Endothelial cell of umbilical vein (primary cell): ENCODE data around the gene CALU. TPM values are rescaled to one million over a fixed set of nuclear protein-coding genes. Genes with fewer than 3 reads are reported as not detected.

Experiments
- BruUV-seq: library from RNA; stranded (reverse); fragments of 400-500 nt; replicated peaks from 2 replicates; lab custom pipeline; 2021; lab: Mats Ljungman, UMichigan
- CTCF ChIA-PET: fragments of 300-600, 350-600 bp; sonication (Branson Sonifier 250); formaldehyde crosslinking; loops from one replicate; lab custom pipeline; 2021; ENCODE audit warnings: antibody characterized with exemption, inconsistent platforms; lab: Charles Lee
- POLR2A ChIA-PET: fragments of 300-600, 350-600 bp; sonication (Branson Sonifier 250); formaldehyde crosslinking; loops from one replicate; lab custom pipeline; 2021; ENCODE audit warnings: antibody characterized with exemption, inconsistent platforms; lab: Charles Lee
- DNase-seq: peaks from one replicate; pipeline ENCODE4 v3.0.0-alpha.2; 2011; ENCODE audit warnings: low read depth, low spot score
- FAIRE-seq: peaks from 2 replicates; lab custom pipeline; 2011; peaks lifted over from hg19 to GRCh38; lab: Jason Lieb, UNC
- H2AFZ ChIP-seq: 2 replicates; pipeline ENCODE4 v1.6.0; 2012; ENCODE audit warnings: low read depth, low read length, control low read depth, inconsistent platforms
- H3K27ac ChIP-seq: 2 replicates; pipeline ENCODE4 v1.5.1; 2011; ENCODE audit warnings: low read depth, mild to moderate bottlenecking, control low read depth, low read length, moderate library complexity; ENCODE audit not compliant: insufficient read depth
- H3K27me3 ChIP-seq, 2 experiments: 2 replicates each; pipeline versions ENCODE4 v1.6.0 to v1.6.1; 2011; ENCODE audit warnings: low read length in 2 of 2, mixed read lengths in 1 of 2; ENCODE audit not compliant: control insufficient read depth in 2 of 2, insufficient read depth in 2 of 2
- H3K36me3 ChIP-seq, 2 experiments: 2 replicates in 1 of 2; 3 replicates in 1 of 2; pipeline ENCODE4 v1.5.1; 2011; ENCODE audit warnings: low read length in 2 of 2, mild to moderate bottlenecking in 1 of 2, moderate library complexity in 1 of 2; ENCODE audit not compliant: control insufficient read depth in 2 of 2, insufficient read depth in 2 of 2; ENCODE audit errors: extremely low read depth in 1 of 2
- H3K4me1 ChIP-seq: 3 replicates; pipeline ENCODE4 v1.5.1; 2011; ENCODE audit warnings: mild to moderate bottlenecking, low read length; ENCODE audit not compliant: control insufficient read depth, insufficient read depth; ENCODE audit errors: extremely low read depth
- H3K4me2 ChIP-seq: 2 replicates; pipeline ENCODE4 v1.6.1; 2011; ENCODE audit warnings: low read length, control low read depth, mixed read lengths; ENCODE audit not compliant: insufficient read depth
- H3K4me3 ChIP-seq, 3 experiments: fragments of 200-600 bp in 1 of 3; sonication (generic), shearing (Covaris generic) in 1 of 3; replicated peaks in 1 of 3; 2 replicates each; pipeline ENCODE4 v1.5.1; 2011 to 2016; ENCODE audit warnings: control low read depth in 3 of 3, low read length in 3 of 3, mild to moderate bottlenecking in 2 of 3, inconsistent platforms in 1 of 3, low read depth in 1 of 3, moderate library complexity in 1 of 3; ENCODE audit not compliant: insufficient read depth in 1 of 3
- H3K79me2 ChIP-seq: 2 replicates; pipeline ENCODE4 v1.6.0; 2012; ENCODE audit warnings: low read length, inconsistent platforms; ENCODE audit not compliant: control insufficient read depth, insufficient read depth
- H3K9ac ChIP-seq: replicated peaks from 2 replicates; pipeline ENCODE3; 2011; ENCODE audit warnings: low read length, control low read depth; ENCODE audit not compliant: insufficient read depth; ENCODE audit errors: extremely low read depth
- H3K9me1 ChIP-seq: replicated peaks from 3 replicates; pipeline ENCODE4 v1.6.0; 2011; ENCODE audit warnings: mild to moderate bottlenecking, low read length; ENCODE audit not compliant: control insufficient read depth, insufficient read depth; ENCODE audit errors: extremely low read depth
- H3K9me3 ChIP-seq: replicated peaks from 2 replicates; pipeline ENCODE4 v1.5.1; 2012; ENCODE audit warnings: low read length, inconsistent platforms; ENCODE audit not compliant: control insufficient read depth, insufficient read depth
- H4K20me1 ChIP-seq: replicated peaks from 2 replicates; pipeline ENCODE3; 2011; ENCODE audit warnings: mild to moderate bottlenecking, low read length; ENCODE audit not compliant: control insufficient read depth, insufficient read depth; ENCODE audit errors: extremely low read depth
- CTCF ChIP-seq, 2 donors: IDR thresholded peaks; 1 replicate in 1 of 2; 2 replicates in 1 of 2; pipeline ENCODE4 v1.5.1; 2011; ENCODE audit warnings: low read length in 2 of 2, mild to moderate bottlenecking in 2 of 2, moderate library complexity in 2 of 2, control low read depth in 1 of 2, inconsistent platforms in 1 of 2, low read depth in 1 of 2; ENCODE audit not compliant: insufficient read depth in 1 of 2; ENCODE audit errors: extremely low read depth in 1 of 2
- EZH2 ChIP-seq: IDR thresholded peaks from 2 replicates; pipeline ENCODE4 v1.6.1; 2012; ENCODE audit warnings: borderline replicate concordance, low read depth, mild to moderate bottlenecking, moderate library complexity, low read length, inconsistent platforms; ENCODE audit not compliant: severe bottlenecking
- FOS ChIP-seq: IDR thresholded peaks from 2 replicates; pipeline ENCODE4 v1.6.1; 2011; ENCODE audit warnings: mild to moderate bottlenecking, low read length, moderate library complexity, borderline replicate concordance; ENCODE audit not compliant: insufficient read depth
- GATA2 ChIP-seq: IDR thresholded peaks from 2 replicates; pipeline ENCODE4 v1.7.0; 2011; ENCODE audit warnings: low read depth, mild to moderate bottlenecking, moderate library complexity, mixed read lengths, low read length; ENCODE audit not compliant: insufficient read length, insufficient read depth
- JUN ChIP-seq: IDR thresholded peaks from 2 replicates; pipeline ENCODE4 v1.6.1; 2011; ENCODE audit warnings: borderline replicate concordance, low read depth; ENCODE audit not compliant: insufficient read length, insufficient read depth
- MAX ChIP-seq: IDR thresholded peaks from 2 replicates; pipeline ENCODE4 v1.6.1; 2011; ENCODE audit not compliant: insufficient read depth, insufficient read length
- MYC ChIP-seq: IDR thresholded peaks from one replicate; pipeline ENCODE4 v1.6.1; 2011; ENCODE audit warnings: mild to moderate bottlenecking, low read depth, low read length
- POLR2A ChIP-seq: IDR thresholded peaks from 2 replicates; pipeline ENCODE4 v1.6.1; 2012; ENCODE audit warnings: low read depth, mild to moderate bottlenecking, control low read depth, low read length
- POLR2AphosphoS5 ChIP-seq: IDR thresholded peaks from 2 replicates; pipeline ENCODE4 v1.6.1; 2012; ENCODE audit warnings: low read depth, mild to moderate bottlenecking, control low read depth, low read length, moderate library complexity; ENCODE audit not compliant: insufficient read depth
- dilution Hi-C: fragments of 300-500 bp; cut with MboI; formaldehyde crosslinking; loops from one replicate; pipeline ENCODE4 v1.15.0; 2019; ENCODE audit warnings: low sequenced_read_pairs; ENCODE audit not compliant: extremely low pct_ligation_motif_present
- intact Hi-C: fragments of 100-400 bp; cut with micrococcal nuclease; formaldehyde crosslinking; loops from one replicate; pipeline ENCODE4 v1.10.0; 2022
- polyA plus RNA-seq, 4 experiments: library from polyadenylated mRNA; depleted of rRNA in 3 of 4; stranded (reverse) in 3 of 4; unstranded in 1 of 4; fragments of >200 nt; gene quantifications; 2 replicates each; pipeline versions ENCODE4 v1.2.1 to v1.2.3, GENCODE V29; 2011 to 2012; ENCODE audit warnings: missing spikeins in 1 of 4
- small RNA-seq: library from RNA; depleted of rRNA; stranded (forward); fragments of <200 nt; gene quantifications from one replicate; pipeline ENCODE3, GENCODE V24; 2012; ENCODE audit warnings: low replicate concordance, low read depth; ENCODE audit not compliant: insufficient read depth, insufficient read length
- total RNA-seq: library from RNA; stranded (reverse); gene quantifications from 2 replicates; pipeline ENCODE4 v1.2.3, GENCODE V29; 2021

The CALU gene
- total and polyA plus RNA-seq, 2 donors (not counting 3 experiments of a cell fraction or from before 2014, with no cell fraction given), result 135 to 257 TPM

GRCh38 chr7:128818694-128819093, 79.5 kb downstream of the CALU start:
- no peaks in the 10 kb centered on the region for H3K4me1 ChIP-seq
- no peaks in the 10 kb centered on the region for H3K79me2 ChIP-seq
- no peak overlapping the region for H2AFZ ChIP-seq
- H3K27ac ChIP-seq, result no peak overlapping the region
- TF ChIP-seq POLR2AphosphoS5, result no peak
- TF ChIP-seq JUN, result no peak
- no peak for TF ChIP-seq FOS
- TF ChIP-seq CTCF (IDR thresholded peaks at IDR 0.05; ENCODE audit: extremely low read depth in 1 of 2, insufficient read depth in 1 of 2, low read depth in 1 of 2, low read length in 2 of 2), result no peak
- TF ChIP-seq MYC, result no peak
- no peak for TF ChIP-seq GATA2
- no peak for TF ChIP-seq MAX
- no peak for TF ChIP-seq EZH2
- TF ChIP-seq POLR2A, result no peak
- intact Hi-C loops (no loop called here), dilution Hi-C loops (no loop called here)
- no peaks in the 10 kb centered on the region for H3K36me3 ChIP-seq
- DNase-seq (no peak), FAIRE-seq (no peak)
- no peaks in the 10 kb centered on the region for H4K20me1 ChIP-seq
- no peak overlapping the region for H3K4me2 ChIP-seq
- peaks cover 39 to 50% of the 10 kb centered on the region in 2 experiments for H3K27me3 ChIP-seq
- H3K9me1 ChIP-seq, result no peaks in the 10 kb centered on the region
- no peak overlapping the region for H3K9ac ChIP-seq
- ChIA-PET CTCF (interaction anchor here (1.0 to 1.8 kb wide), 5 partner anchors 10 to 31 kb away, joined by 3 to 5 read pairs (median 4); no protein-coding TSS in a partner anchor), POLR2A (no interaction called here)
- H3K4me3 ChIP-seq, result no peak overlapping the region
- BruUV-seq, result no TSS peak
- no peaks in the 10 kb centered on the region for H3K9me3 ChIP-seq

Small RNAs within 50 kb of the gene (small RNA-seq; reads per million reads assigned to genes)
- not detected for gene RN7SL81P
- not detected for gene RNA5SP242
- not detected for gene RNA5SP243

Other genes with a start within 250 kb of the CALU start
- 2.1 and 3.6 TPM in 2 replicates for gene GARIN1A, start 67.1 kb upstream of the CALU start, total RNA-seq
- gene GARIN1A, start 67.1 kb upstream of the CALU start, polyA plus RNA-seq, result 0.53 and 0.65 TPM in 2 replicates
- gene OPN1SW, start 36.4 kb downstream of the CALU start, total RNA-seq, result not detected in 2 replicates
- not detected in 2 replicates for gene OPN1SW, start 36.4 kb downstream of the CALU start, polyA plus RNA-seq
- gene CCDC136, start 52.6 kb downstream of the CALU start, total RNA-seq, result 3.2 and 3.3 TPM in 2 replicates
- 1.1 and 1.8 TPM in 2 replicates for gene CCDC136, start 52.6 kb downstream of the CALU start, polyA plus RNA-seq
- 81.8 and 81.9 TPM in 2 replicates for gene FLNC, start 91.0 kb downstream of the CALU start, total RNA-seq
- 19.5 and 20.1 TPM in 2 replicates for gene FLNC, start 91.0 kb downstream of the CALU start, polyA plus RNA-seq
- 141 and 156 TPM in 2 replicates for gene ATP6V1F, start 123.5 kb downstream of the CALU start, total RNA-seq
- 360 and 501 TPM in 2 replicates for gene ATP6V1F, start 123.5 kb downstream of the CALU start, polyA plus RNA-seq
- not detected in 2 replicates for gene KCP, start 171.3 kb downstream of the CALU start, total RNA-seq
- 0.03 TPM in 1 of 2 replicates, not detected in the other for gene KCP, start 171.3 kb downstream of the CALU start, polyA plus RNA-seq
- 0.31 and 1.5 TPM in 2 replicates for gene IRF5, start 198.6 kb downstream of the CALU start, total RNA-seq
- 0.36 and 0.46 TPM in 2 replicates for gene IRF5, start 198.6 kb downstream of the CALU start, polyA plus RNA-seq